Osteocyte (in vitro differentiated cells): ENCODE measurements around the gene HIVEP3. TPM values are rescaled to one million over a fixed set of nuclear protein-coding genes. Genes with fewer than 3 reads are reported as not detected.

Experiments used
- DNase-seq: peaks from one replicate; pipeline ENCODE4 v3.0.0; 2021; ENCODE audit warnings: mixed read lengths; ENCODE audit not compliant: unreplicated experiment; ENCODE audit errors: extremely low spot score
- H3K27ac Mint-ChIP-seq: one replicate; pipeline ENCODE4 v1.8.0; 2021; ENCODE audit warnings: mild to moderate bottlenecking, mixed read lengths; ENCODE audit not compliant: unreplicated experiment
- H3K27me3 Mint-ChIP-seq: one replicate; pipeline ENCODE4 v1.8.0; 2021; ENCODE audit warnings: mixed read lengths; ENCODE audit not compliant: unreplicated experiment
- H3K36me3 Mint-ChIP-seq: one replicate; pipeline ENCODE4 v1.8.0; 2021; ENCODE audit warnings: mixed read lengths; ENCODE audit not compliant: unreplicated experiment
- H3K4me1 Mint-ChIP-seq: one replicate; pipeline ENCODE4 v1.8.0; 2021; ENCODE audit warnings: mixed read lengths; ENCODE audit not compliant: unreplicated experiment
- H3K4me3 Mint-ChIP-seq: one replicate; pipeline ENCODE4 v1.8.0; 2021; ENCODE audit warnings: mild to moderate bottlenecking, moderate library complexity, mixed read lengths; ENCODE audit not compliant: unreplicated experiment
- H3K9me3 Mint-ChIP-seq: one replicate; pipeline ENCODE4 v1.8.0; 2021; ENCODE audit warnings: mixed read lengths; ENCODE audit not compliant: unreplicated experiment
- CTCF ChIP-seq: fragments of 200-600 bp; sonication (generic); IDR thresholded peaks from 2 replicates; pipeline ENCODE4 v1.5.0; 2021; ENCODE audit warnings: antibody characterized with exemption, mild to moderate bottlenecking, moderate library complexity
- total RNA-seq: library from RNA; stranded (reverse); gene quantifications from 2 replicates; pipeline ENCODE4 v1.2.1, GENCODE V29; 2021

The HIVEP3 gene
- total RNA-seq, 1 donor from 2014 or later, result 0.97 TPM

GRCh38 chr1:41762251-41762650 is 156.5 kb downstream of the HIVEP3 start:
- no peak for DNase-seq
- no peaks in the 10 kb centered on the region for H3K36me3 Mint-ChIP-seq
- H3K4me3 Mint-ChIP-seq, result no peak overlapping the region
- no peaks in the 10 kb centered on the region for H3K9me3 Mint-ChIP-seq
- H3K4me1 Mint-ChIP-seq, result no peaks in the 10 kb centered on the region
- H3K27ac Mint-ChIP-seq, result no peak overlapping the region
- TF ChIP-seq CTCF, result no peak
- peaks cover 28% of the 10 kb centered on the region for H3K27me3 Mint-ChIP-seq

GRCh38 chr1:41758904-41759548 is 159.7 kb downstream of the HIVEP3 start:
- no peak overlapping the region for H3K27ac Mint-ChIP-seq
- no peak overlapping the region for H3K4me3 Mint-ChIP-seq

GRCh38 chr1:41758500-41758899 is 160.2 kb downstream of the HIVEP3 start:
- Mint-ChIP-seq H3K27me3 (peaks cover 19% of the 10 kb centered on the region), H3K27ac (no peak overlapping the region), H3K4me1 (no peaks in the 10 kb centered on the region), H3K9me3 (no peaks in the 10 kb centered on the region), H3K4me3 (no peak overlapping the region), H3K36me3 (no peaks in the 10 kb centered on the region)
- TF ChIP-seq CTCF, result no peak
- DNase-seq, result no peak

More at GRCh38 chr1:41758904-41759548, 159.7 kb downstream of the HIVEP3 start:
- no peak for TF ChIP-seq CTCF
- Mint-ChIP-seq H3K27me3 (peaks cover 20% of the 10 kb centered on the region), H3K4me1 (no peaks in the 10 kb centered on the region), H3K36me3 (no peaks in the 10 kb centered on the region), H3K9me3 (no peaks in the 10 kb centered on the region)
- no peak for DNase-seq

- no peak for DNase-seq
- H3K36me3 Mint-ChIP-seq, result no peaks in the 10 kb centered on the region
- no peak for TF ChIP-seq CTCF
- H3K4me1 Mint-ChIP-seq, result no peaks in the 10 kb centered on the region
- H3K27ac Mint-ChIP-seq, result no peak overlapping the region
- H3K4me3 Mint-ChIP-seq, result no peak overlapping the region
- no peaks in the 10 kb centered on the region for H3K9me3 Mint-ChIP-seq
- H3K27me3 Mint-ChIP-seq, result peaks cover 14% of the 10 kb centered on the region
Measured at GRCh38 chr1:41754540-41754939, 164.2 kb downstream of the HIVEP3 start.

GRCh38 chr1:41752514-41753170 is 166.1 kb downstream of the HIVEP3 start:
- TF ChIP-seq CTCF, result no peak
- Mint-ChIP-seq H3K27me3 (peaks cover 14% of the 10 kb centered on the region), H3K4me3 (no peak overlapping the region), H3K4me1 (no peaks in the 10 kb centered on the region), H3K36me3 (no peaks in the 10 kb centered on the region), H3K9me3 (no peaks in the 10 kb centered on the region), H3K27ac (no peak overlapping the region)
- no peak for DNase-seq
